ENCODE data around the gene CD58.

Gene CD58

GRCh38 chr1:116508085-116508983 lies 62.5 kb downstream of the CD58 start:
- peak in 1 of 5 donors; percentile 42 for DNase-seq

GRCh38 chr1:116507631-116508030 lies 63.2 kb downstream of the CD58 start:
- no peak for DNase-seq

- DNase-seq, result peak in 1 of 5 donors; percentile 26
Measured at GRCh38 chr1:116506132-116507004, 64.5 kb downstream of the CD58 start.

GRCh38 chr1:116504308-116505156 lies 66.3 kb downstream of the CD58 start:
- peak; percentile 73 to 98 (median 79) for DNase-seq

- DNase-seq, result peak in 1 of 5 donors; percentile 44
Measured at GRCh38 chr1:116503546-116504307, 67.1 kb downstream of the CD58 start.

- no peak for DNase-seq
Measured at GRCh38 chr1:116502671-116503314, 68.0 kb downstream of the CD58 start.

- no peak for DNase-seq
Measured at GRCh38 chr1:116501870-116502244, 69.0 kb downstream of the CD58 start.

GRCh38 chr1:116501125-116501869 lies 69.5 kb downstream of the CD58 start:
- no peak for DNase-seq

- DNase-seq, result peak in 4 of 5 donors; percentile 16 to 65 (median 30)
Measured at GRCh38 chr1:116498789-116499628, 71.8 kb downstream of the CD58 start.

- no peak for DNase-seq
Measured at GRCh38 chr1:116497656-116498055, 73.2 kb downstream of the CD58 start.

GRCh38 chr1:116496898-116497297 lies 73.9 kb downstream of the CD58 start:
- no peak for DNase-seq

- no peak for DNase-seq
Measured at GRCh38 chr1:116496380-116496779, 74.4 kb downstream of the CD58 start.

- DNase-seq, result no peak
Measured at GRCh38 chr1:116495535-116495934, 75.3 kb downstream of the CD58 start.

GRCh38 chr1:116494745-116495144 lies 76.1 kb downstream of the CD58 start:
- no peak for DNase-seq

GRCh38 chr1:116494353-116494692 lies 76.5 kb downstream of the CD58 start:
- no peak for DNase-seq

- no peak for DNase-seq
Measured at GRCh38 chr1:116493484-116494352, 77.1 kb downstream of the CD58 start.

- DNase-seq, result no peak
Measured at GRCh38 chr1:116493036-116493435, 77.8 kb downstream of the CD58 start.

- no peak for DNase-seq
Measured at GRCh38 chr1:116492358-116492811, 78.4 kb downstream of the CD58 start.

Data from T-helper 1 cell (primary cell).